Ovary (tissue), 3 donors: ENCODE measurements around the gene UGT1A6.

ENCODE experiments used
- CTCF ChIP-seq, 3 donors: fragments of 450-650 bp in 2 of 3; fragments of 200-600 bp in 1 of 3; IDR thresholded peaks; one replicate each; pipeline versions ENCODE4 v1.5.1 to v1.8.0; 2016 to 2022; ENCODE audit warnings: antibody characterized with exemption in 3 of 3, mild to moderate bottlenecking in 1 of 3
- EP300 ChIP-seq: sonication (generic); formaldehyde crosslinking; IDR thresholded peaks from one replicate; pipeline ENCODE4 v1.6.1; 2017; ENCODE audit warnings: antibody characterized with exemption
- POLR2A ChIP-seq: fragments of 450-650 bp; IDR thresholded peaks from one replicate; pipeline ENCODE4 v1.6.1; 2017; ENCODE audit warnings: antibody characterized with exemption, mild to moderate bottlenecking, moderate library complexity
- donor health status: DM: no; HTN: no; CAD: no.

GRCh38 chr2:233700028-233700635, 7.4 kb downstream of the UGT1A6 start:
- TF ChIP-seq EP300 (no peak), POLR2A (no peak), CTCF (IDR thresholded peaks at IDR 0.05) (no peak)
